ENCODE results near the gene ITGA11.

Gene ITGA11

GRCh38 chr15:68371160-68371559 is 60.8 kb downstream of the ITGA11 start:
- ATAC-seq = no peak
- TF ChIP-seq ZFP30 (CRISPR knock-in tag; IDR thresholded peaks at IDR 0.05) (no peak), ZNF565 (CRISPR knock-in tag; conservative IDR thresholded peaks at IDR 0.05; ENCODE audit: low read depth) (no peak), ARNTL (CRISPR knock-in tag; IDR thresholded peaks at IDR 0.05; ENCODE audit: borderline replicate concordance, low read depth) (no peak), PPARA (CRISPR knock-in tag; IDR thresholded peaks at IDR 0.05; ENCODE audit: borderline replicate concordance) (no peak), ZNF8 (CRISPR knock-in tag; IDR thresholded peaks at IDR 0.05) (no peak), TOX (CRISPR knock-in tag; IDR thresholded peaks at IDR 0.05; ENCODE audit: borderline replicate concordance) (no peak), TCF4 (CRISPR knock-in tag; IDR thresholded peaks at IDR 0.05; ENCODE audit: borderline replicate concordance) (no peak), POU6F1 (CRISPR knock-in tag; IDR thresholded peaks at IDR 0.05; ENCODE audit: borderline replicate concordance, low read depth) (no peak), ZNF70 (CRISPR knock-in tag; IDR thresholded peaks at IDR 0.05) (no peak), CSDC2 (CRISPR knock-in tag; IDR thresholded peaks at IDR 0.05) (no peak), RARB (CRISPR knock-in tag; IDR thresholded peaks at IDR 0.05) (no peak), ZC3H10 (CRISPR knock-in tag; IDR thresholded peaks at IDR 0.05) (no peak), ESRRG (CRISPR knock-in tag; IDR thresholded peaks at IDR 0.05) (no peak), SNAI2 (CRISPR knock-in tag; IDR thresholded peaks at IDR 0.05) (no peak)
- TF ChIP-seq, protein P1, sequence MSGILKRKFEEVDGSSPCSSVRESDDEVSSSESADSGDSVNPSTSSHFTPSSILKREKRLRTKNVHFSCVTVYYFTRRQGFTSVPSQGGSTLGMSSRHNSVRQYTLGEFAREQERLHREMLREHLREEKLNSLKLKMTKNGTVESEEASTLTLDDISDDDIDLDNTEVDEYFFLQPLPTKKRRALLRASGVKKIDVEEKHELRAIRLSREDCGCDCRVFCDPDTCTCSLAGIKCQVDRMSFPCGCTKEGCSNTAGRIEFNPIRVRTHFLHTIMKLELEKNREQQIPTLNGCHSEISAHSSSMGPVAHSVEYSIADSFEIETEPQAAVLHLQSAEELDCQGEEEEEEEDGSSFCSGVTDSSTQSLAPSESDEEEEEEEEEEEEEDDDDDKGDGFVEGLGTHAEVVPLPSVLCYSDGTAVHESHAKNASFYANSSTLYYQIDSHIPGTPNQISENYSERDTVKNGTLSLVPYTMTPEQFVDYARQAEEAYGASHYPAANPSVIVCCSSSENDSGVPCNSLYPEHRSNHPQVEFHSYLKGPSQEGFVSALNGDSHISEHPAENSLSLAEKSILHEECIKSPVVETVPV (CRISPR knock-in tag; IDR thresholded peaks at IDR 0.05) = no peak

DNA sequence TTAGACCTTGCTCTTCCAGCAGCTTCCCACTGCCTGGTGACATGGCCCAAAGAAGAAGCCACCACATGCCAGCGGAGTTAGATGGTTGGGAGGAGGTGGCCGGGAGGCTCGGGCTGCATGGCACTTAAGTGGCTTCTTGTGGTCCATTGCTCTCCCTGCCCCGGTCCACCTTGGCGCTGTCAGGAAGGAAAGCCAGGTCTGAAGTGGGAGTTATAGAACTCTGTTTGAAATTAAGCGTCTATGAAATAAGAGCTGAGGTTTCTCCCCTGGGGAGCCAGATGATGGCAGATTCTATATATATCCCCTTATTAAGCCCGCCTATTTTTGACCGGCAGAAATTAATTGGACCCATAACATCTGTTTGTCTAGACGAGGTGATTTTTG is 61.2 kb downstream of the ITGA11 start:
- TF ChIP-seq ISL1 (CRISPR knock-in tag; IDR thresholded peaks at IDR 0.05) (no peak), CSDC2 (CRISPR knock-in tag; IDR thresholded peaks at IDR 0.05) (no peak), OSR1 (CRISPR knock-in tag; IDR thresholded peaks at IDR 0.05) (no peak)
- TF ChIP-seq, protein P1 (CRISPR knock-in tag; IDR thresholded peaks at IDR 0.05) = no peak
- ATAC-seq = no peak

DNA sequence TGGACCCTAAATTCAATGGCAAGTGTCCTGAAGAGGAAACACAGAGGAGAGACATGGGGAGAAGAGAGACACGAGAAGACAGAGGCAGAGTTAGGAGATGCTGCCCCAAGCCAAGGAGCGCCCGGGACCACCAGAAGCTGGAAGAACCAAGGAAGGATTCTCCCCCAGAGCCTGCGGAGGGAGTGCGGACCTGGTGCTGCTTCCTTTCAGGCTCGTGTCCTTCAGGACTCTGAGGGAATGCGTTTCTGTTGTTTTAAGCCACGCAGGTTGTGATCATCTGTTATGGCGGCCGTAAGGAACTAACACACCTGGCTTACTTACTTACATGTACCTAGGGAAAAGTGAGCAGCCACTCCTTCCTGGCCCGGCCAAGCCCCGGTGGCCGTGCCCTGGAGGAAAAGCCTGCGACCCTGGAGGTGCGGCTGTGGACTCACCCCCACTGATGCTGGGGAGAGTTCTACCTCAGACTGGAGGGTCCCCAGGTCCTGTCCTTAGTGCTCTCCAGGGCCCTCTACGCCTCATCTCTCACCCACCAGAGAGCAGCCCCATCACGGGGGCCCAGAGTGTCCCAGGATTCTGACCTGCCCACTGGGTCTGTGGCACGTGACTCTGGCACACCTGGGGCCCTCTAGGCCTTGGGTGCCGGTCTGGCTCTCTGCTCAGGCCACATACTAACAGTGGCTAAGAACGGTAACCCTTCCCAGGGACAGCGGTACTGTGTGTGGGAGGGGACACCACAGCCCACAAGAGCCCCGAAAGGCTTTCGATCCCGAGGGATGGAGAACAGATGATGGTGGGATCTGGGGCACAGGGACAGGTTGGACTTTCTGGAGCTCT is 61.8 kb downstream of the ITGA11 start:
- no peak for ATAC-seq
- TF ChIP-seq, protein P1 (CRISPR knock-in tag; IDR thresholded peaks at IDR 0.05) = no peak
- no peak for TF ChIP-seq ZC3H10 (CRISPR knock-in tag; IDR thresholded peaks at IDR 0.05)
- no peak for TF ChIP-seq PPARA (CRISPR knock-in tag; IDR thresholded peaks at IDR 0.05; ENCODE audit: borderline replicate concordance)
- TF ChIP-seq TSHZ2 (CRISPR knock-in tag; IDR thresholded peaks at IDR 0.05) = no peak
- no peak for TF ChIP-seq ZNF8 (CRISPR knock-in tag; IDR thresholded peaks at IDR 0.05)
- TF ChIP-seq RARB (CRISPR knock-in tag; IDR thresholded peaks at IDR 0.05) = no peak
- TF ChIP-seq ARNTL (CRISPR knock-in tag; IDR thresholded peaks at IDR 0.05; ENCODE audit: borderline replicate concordance, low read depth) = no peak
- no peak for TF ChIP-seq PATZ1 (CRISPR knock-in tag; IDR thresholded peaks at IDR 0.05; ENCODE audit: borderline replicate concordance)
- no peak for TF ChIP-seq OSR1 (CRISPR knock-in tag; IDR thresholded peaks at IDR 0.05)
- no peak for TF ChIP-seq TOX (CRISPR knock-in tag; IDR thresholded peaks at IDR 0.05; ENCODE audit: borderline replicate concordance)
- no peak for TF ChIP-seq SNAI2 (CRISPR knock-in tag; IDR thresholded peaks at IDR 0.05)
- no peak for TF ChIP-seq POU6F1 (CRISPR knock-in tag; IDR thresholded peaks at IDR 0.05; ENCODE audit: borderline replicate concordance, low read depth)

All from SK-N-SH treated with all-trans-retinoic acid at 6 μM for 48 hours (cell line).